IPS DF 6.9 (cell line): ENCODE data around the gene PAQR8.

ENCODE experiments used
- DNase-seq: peaks from one replicate; pipeline ENCODE4 v3.0.0-alpha.2; 2013; ENCODE audit warnings: low read depth, low spot score
- H3K27ac ChIP-seq: one replicate; pipeline ENCODE4 v1.5.1; 2013; ENCODE audit warnings: low read length, control low read depth
- H3K27me3 ChIP-seq: 2 replicates; pipeline ENCODE4 v1.6.1; 2013; ENCODE audit warnings: mild to moderate bottlenecking, low read length; ENCODE audit not compliant: control insufficient read depth, insufficient read depth
- H3K36me3 ChIP-seq: 2 replicates; pipeline ENCODE4 v1.6.1; 2013; ENCODE audit warnings: low read length; ENCODE audit not compliant: control insufficient read depth, insufficient read depth
- H3K4me1 ChIP-seq: 2 replicates; pipeline ENCODE4 v1.6.1; 2013; ENCODE audit warnings: low read length; ENCODE audit not compliant: control insufficient read depth, insufficient read depth
- H3K4me3 ChIP-seq: 2 replicates; pipeline ENCODE4 v1.5.1; 2013; ENCODE audit warnings: mild to moderate bottlenecking, low read length
- H3K9me3 ChIP-seq: 2 replicates; pipeline ENCODE4 v1.6.1; 2013; ENCODE audit warnings: low read length, inconsistent platforms; ENCODE audit not compliant: control insufficient read depth, insufficient read depth
- WGBS: extraction: QIAGEN DNeasy Blood & Tissue Kit; methylation state at CpG from one replicate; pipeline ENCODE4 v1.1.7; 2013; ENCODE audit warnings: mixed read lengths, missing lambda C conversion rate; ENCODE audit not compliant: insufficient read length, insufficient coverage; 5-methylcytosine and 5-hydroxymethylcytosine counted together

The PAQR8 gene

GRCh38 chr6:52361945-52362442 lies at the start of gene PAQR8:
TSS of gene PAQR8 (plus strand) at chr6:52362151. CDS start at chr6:52403214, 41,063 bp downstream.
- WGBS: no CpG with 5 or more reads among the region's 69 CpGs
- no peak for DNase-seq
- peak within 1 kb of the TSS; percentile 52 for H3K4me3 ChIP-seq
- peaks cover 1% of the 10 kb centered on the region; the same call in 1 of the 2 replicates for H3K4me1 ChIP-seq
- no peak within 1 kb of the TSS for H3K27ac ChIP-seq
- no peaks in the 10 kb centered on the region for H3K36me3 ChIP-seq
- no peaks in the 10 kb centered on the region for H3K9me3 ChIP-seq
- H3K27me3 ChIP-seq: no peaks in the 10 kb centered on the region

DNA sequence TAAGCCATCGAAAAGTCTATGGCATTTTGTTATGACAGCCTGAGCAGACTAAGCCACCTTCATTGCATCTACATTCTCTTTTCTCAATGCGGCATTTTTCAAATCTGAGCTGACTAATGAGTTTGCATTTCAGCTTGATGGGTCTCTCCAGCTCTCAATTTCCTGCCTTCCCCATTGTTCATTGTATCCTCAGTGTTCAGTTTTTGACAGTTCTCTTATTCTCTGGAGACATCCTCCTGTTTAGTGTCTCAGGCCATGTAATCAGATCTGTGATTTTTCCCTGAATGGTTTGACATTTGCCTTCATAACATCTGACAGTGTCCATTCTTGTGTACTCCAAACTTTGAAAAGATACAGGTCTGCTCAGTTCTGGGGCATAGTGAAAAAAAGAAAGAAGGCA lies 49.5 kb upstream of the PAQR8 start:
- DNase-seq: no peak
- WGBS: no CpG with 5 or more reads among the region's 2 CpGs

DNA sequence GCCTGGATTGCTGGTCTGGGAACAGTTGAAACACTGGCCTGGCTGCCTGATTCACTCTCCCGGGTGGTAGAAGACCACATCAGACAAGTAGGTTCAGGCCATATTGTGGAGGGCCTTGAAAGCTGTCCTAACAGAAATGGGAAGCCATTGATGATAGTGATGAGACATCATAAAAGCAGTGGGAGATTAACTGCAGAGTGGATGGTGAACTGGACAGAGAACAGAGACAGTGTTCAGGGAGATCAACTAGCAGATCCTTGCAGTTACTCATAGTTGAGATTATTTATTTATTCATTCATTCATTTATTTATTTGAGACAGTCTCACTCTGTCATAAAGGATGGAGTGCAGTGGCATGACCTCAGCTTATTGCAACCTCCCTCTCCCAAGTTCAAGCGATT lies 47.2 kb upstream of the PAQR8 start:
- Histone ChIP-seq H3K27me3 (no peaks in the 10 kb centered on the region), H3K36me3 (no peaks in the 10 kb centered on the region), H3K9me3 (no peaks in the 10 kb centered on the region), H3K27ac (no peak overlapping the region), H3K4me3 (no peak overlapping the region), H3K4me1 (no peaks in the 10 kb centered on the region)
- DNase-seq: no peak
- no CpG with 5 or more reads among the region's 2 CpGs for WGBS

More for the DNA sequence above, 49.5 kb upstream of the PAQR8 start:
- Histone ChIP-seq H3K27me3 (no peaks in the 10 kb centered on the region), H3K27ac (no peak overlapping the region), H3K9me3 (no peaks in the 10 kb centered on the region), H3K4me1 (no peaks in the 10 kb centered on the region), H3K4me3 (no peak overlapping the region), H3K36me3 (no peaks in the 10 kb centered on the region)

DNA sequence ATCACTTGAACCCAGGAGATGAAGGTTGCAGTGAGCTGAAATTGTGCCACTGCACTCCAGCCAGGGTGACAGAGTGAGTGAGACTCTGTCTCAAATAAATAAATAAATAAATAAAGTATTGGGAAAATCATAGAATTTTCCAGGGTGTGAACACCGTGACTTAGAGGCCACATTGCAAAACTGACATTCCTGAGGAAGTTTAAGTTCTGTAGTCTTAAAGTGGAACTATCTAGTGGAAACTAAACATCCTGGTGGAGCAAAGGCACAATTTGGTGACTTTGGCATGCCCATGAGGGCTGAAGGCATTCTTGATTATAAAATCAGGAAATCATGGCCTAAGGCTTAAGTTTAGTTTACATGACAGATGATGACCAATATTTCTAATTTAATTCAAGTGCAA lies 44.7 kb upstream of the PAQR8 start:
- no peaks in the 10 kb centered on the region for H3K9me3 ChIP-seq
- no peak for DNase-seq
- no peaks in the 10 kb centered on the region for H3K36me3 ChIP-seq
- H3K4me1 ChIP-seq: no peaks in the 10 kb centered on the region
- WGBS: no CpG with 5 or more reads among the region's 1 CpG
- H3K27ac ChIP-seq: no peak overlapping the region
- H3K27me3 ChIP-seq: no peaks in the 10 kb centered on the region
- no peak overlapping the region for H3K4me3 ChIP-seq

GRCh38 chr6:52317841-52318581 lies 43.9 kb upstream of the PAQR8 start:
- DNase-seq: no peak
- Histone ChIP-seq H3K4me3 (no peak overlapping the region), H3K4me1 (no peaks in the 10 kb centered on the region), H3K9me3 (no peaks in the 10 kb centered on the region), H3K27ac (no peak overlapping the region), H3K36me3 (no peaks in the 10 kb centered on the region), H3K27me3 (no peaks in the 10 kb centered on the region)
- no CpG with 5 or more reads among the region's 4 CpGs for WGBS

DNA sequence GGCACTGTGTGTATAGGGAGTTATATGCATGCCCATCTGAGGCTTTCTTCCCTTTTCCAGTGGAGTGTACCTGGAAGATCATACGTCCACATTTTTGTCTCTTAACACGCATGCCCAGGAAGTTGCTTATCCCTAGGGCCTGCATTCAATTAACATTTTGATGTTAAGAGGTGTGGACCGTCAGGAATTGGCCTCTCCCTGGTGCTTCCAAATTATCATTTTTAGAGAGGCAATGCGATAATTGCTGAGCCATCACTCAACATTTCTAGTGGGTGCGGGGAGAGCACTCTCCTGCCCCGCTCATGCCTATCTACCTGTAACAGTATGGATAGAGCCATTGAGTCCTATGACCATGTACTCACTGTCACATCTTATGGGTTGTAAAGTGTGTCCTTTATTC lies 37.8 kb upstream of the PAQR8 start:
- Histone ChIP-seq H3K4me3 (no peak overlapping the region), H3K27me3 (no peaks in the 10 kb centered on the region), H3K27ac (no peak overlapping the region), H3K4me1 (peaks cover 6% of the 10 kb centered on the region; the same call in 1 of the 2 replicates), H3K9me3 (no peaks in the 10 kb centered on the region), H3K36me3 (no peaks in the 10 kb centered on the region)
- no CpG with 5 or more reads among the region's 6 CpGs for WGBS
- no peak for DNase-seq

DNA sequence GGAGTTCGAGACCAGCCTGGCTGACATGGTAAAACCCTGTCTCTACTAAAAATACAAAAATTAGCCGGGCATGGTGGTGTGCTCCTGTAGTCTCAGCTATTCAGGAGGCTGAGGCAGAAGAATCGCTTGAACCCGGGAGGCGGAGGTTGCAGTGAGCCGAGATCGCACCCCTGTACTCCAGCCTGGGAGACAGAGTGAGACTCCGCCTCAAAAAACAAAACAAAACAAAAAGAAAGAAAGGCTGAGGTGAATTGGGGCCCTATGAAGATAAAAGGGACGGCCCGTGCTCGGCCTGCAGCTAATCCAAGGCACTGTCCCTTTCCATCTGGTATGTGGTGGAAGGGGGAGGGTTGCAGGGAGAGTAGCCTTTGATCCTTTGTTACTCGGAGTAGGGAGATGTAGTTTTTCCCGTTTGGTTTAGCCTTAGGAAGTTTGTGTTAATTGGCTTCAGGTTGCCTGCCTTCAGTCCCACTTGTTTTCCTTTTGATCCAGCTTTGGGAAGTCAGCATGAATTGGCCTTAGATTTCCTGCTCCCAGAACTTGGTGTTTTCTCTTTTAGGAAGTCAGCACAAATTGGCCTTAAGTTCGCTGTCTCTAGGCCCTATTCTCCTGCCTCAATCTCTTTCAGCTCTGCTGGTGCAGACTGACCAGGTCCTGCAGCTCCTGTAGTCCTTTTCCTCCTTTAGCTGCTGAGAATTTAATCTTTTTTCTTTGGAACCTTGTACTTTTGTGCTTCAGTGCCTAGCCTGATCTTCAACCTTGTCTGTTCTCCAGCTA lies 36.1 kb upstream of the PAQR8 start:
- no peak overlapping the region for H3K27ac ChIP-seq
- peak; percentile 52 for DNase-seq
- H3K9me3 ChIP-seq: no peaks in the 10 kb centered on the region
- H3K36me3 ChIP-seq: no peaks in the 10 kb centered on the region
- peaks cover 6% of the 10 kb centered on the region; the same call in 1 of the 2 replicates for H3K4me1 ChIP-seq
- WGBS: no CpG with 5 or more reads among the region's 14 CpGs
- H3K4me3 ChIP-seq: no peak overlapping the region
- no peaks in the 10 kb centered on the region for H3K27me3 ChIP-seq

DNA sequence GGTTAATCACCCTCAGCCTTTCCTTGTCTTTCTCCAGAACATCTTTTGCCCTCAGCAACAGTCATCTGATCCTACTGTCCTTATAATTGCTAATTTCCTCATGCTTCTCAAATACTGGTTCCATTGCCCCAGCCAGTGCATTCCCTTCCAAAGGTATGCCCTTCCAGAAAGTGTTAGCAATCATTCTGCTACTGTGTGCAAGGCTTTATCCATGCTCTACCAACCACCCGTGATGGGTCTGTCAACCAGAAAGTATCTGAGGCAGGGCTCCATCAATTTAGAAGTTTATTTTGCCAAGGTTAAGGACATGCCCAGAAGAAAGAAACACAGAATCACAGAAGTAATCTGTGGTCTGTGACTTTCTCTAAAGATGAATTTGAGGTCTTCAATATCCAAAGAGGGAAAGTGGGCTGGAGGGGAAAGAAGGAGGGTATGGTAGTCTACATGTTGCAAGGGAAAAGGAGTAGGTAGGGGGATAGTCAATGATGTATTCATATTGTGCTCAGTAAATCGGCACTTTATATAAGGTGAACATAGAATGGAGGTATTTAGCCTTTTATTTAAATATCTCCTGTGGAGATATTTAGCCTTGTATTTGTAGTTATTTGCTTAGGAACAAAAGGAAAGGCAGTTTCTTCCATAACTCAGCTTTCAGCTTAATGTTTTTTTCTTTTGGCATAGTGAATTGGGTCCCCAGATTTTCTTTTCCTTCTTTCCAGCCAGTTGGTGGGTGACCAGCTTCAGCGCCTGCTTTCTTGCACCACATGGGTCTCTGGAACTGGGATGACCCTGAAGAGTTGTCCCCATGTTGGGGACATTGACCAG lies 35.2 kb upstream of the PAQR8 start:
- no CpG with 5 or more reads among the region's 3 CpGs for WGBS
- Histone ChIP-seq H3K4me3 (no peak overlapping the region), H3K9me3 (no peaks in the 10 kb centered on the region), H3K27ac (no peak overlapping the region), H3K4me1 (peaks cover 6% of the 10 kb centered on the region; the same call in 1 of the 2 replicates), H3K27me3 (no peaks in the 10 kb centered on the region), H3K36me3 (no peaks in the 10 kb centered on the region)
- no peak for DNase-seq

DNA sequence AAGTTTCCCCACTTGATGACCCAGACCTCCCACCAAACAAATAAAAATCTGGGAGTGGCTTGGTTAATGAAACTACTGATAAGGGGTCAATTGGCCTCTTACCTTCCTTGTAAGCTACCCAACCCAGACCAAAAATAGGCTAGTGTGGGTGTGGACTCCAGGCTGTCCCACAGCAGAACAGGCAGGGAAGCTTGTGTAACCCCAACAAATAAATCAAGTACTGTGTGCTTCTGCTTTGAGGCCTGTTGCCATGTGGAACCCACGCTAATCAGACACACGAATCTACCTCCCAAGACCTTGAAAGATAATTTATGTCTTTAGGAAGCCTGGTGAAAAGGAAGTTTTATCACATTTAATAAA lies 33.7 kb upstream of the PAQR8 start:
- Histone ChIP-seq H3K9me3 (no peaks in the 10 kb centered on the region), H3K27ac (no peak overlapping the region), H3K4me1 (peaks cover 6% of the 10 kb centered on the region; the same call in 1 of the 2 replicates), H3K4me3 (no peak overlapping the region), H3K36me3 (no peaks in the 10 kb centered on the region), H3K27me3 (no peaks in the 10 kb centered on the region)
- DNase-seq: no peak
- no CpG with 5 or more reads among the region's 2 CpGs for WGBS

DNA sequence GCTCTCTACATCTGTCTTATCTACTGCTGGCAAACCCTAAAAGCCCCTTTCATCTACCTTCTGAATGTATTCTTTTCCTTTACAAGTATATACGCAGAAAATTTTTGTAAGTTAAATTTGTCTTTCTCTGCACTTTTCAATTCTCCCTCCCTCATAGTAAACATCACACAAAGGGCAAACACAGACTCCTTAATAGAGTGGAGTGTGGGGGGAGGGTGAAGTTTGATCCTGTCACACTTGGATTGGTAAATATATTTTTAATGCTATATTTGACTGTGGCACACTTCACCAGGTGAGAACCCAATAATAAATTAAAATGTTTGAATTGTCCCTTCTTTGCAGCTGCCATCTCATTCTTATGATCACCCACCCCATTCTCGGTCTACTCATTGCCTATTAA lies 33.2 kb upstream of the PAQR8 start:
- no peak overlapping the region for H3K27ac ChIP-seq
- H3K9me3 ChIP-seq: no peaks in the 10 kb centered on the region
- H3K27me3 ChIP-seq: no peaks in the 10 kb centered on the region
- H3K4me1 ChIP-seq: peaks cover 6% of the 10 kb centered on the region; the same call in 1 of the 2 replicates
- no peak overlapping the region for H3K4me3 ChIP-seq
- WGBS: no CpG with 5 or more reads among the region's 2 CpGs
- DNase-seq: no peak
- H3K36me3 ChIP-seq: no peaks in the 10 kb centered on the region
